Stimulated activated CD4-positive, alpha-beta T cell treated with anti-CD3 and anti-CD28 coated beads, TNF-alpha, amount 100 ng/mL, for 1 hour (primary cell): ENCODE results near the gene TRPV2.

Experiments used
- DNase-seq, 3 donors: peaks; one replicate each; pipeline ENCODE4 v3.0.0-alpha.2; 2020; ENCODE audit warnings: low read depth in 3 of 3, low spot score in 1 of 3

The TRPV2 gene

DNA sequence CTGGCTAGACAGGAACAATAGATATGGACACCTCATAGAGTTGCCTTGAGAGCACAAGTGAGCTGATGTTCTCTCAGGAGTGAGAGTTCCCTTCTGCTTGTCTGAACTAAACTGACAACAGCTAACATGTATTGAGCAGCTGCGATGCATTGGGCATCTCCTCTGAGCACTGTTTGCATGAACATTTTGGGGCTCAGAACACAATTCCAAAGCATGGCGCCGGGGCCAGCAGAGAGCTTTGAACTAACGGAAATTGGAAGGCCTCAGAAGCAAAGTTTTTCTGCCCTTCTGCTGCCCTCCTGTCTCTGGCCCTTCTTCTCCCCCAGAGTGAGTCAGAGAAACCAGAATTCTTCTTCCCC is 38.1 kb downstream of the TRPV2 start:
- DNase-seq = no peak

DNA sequence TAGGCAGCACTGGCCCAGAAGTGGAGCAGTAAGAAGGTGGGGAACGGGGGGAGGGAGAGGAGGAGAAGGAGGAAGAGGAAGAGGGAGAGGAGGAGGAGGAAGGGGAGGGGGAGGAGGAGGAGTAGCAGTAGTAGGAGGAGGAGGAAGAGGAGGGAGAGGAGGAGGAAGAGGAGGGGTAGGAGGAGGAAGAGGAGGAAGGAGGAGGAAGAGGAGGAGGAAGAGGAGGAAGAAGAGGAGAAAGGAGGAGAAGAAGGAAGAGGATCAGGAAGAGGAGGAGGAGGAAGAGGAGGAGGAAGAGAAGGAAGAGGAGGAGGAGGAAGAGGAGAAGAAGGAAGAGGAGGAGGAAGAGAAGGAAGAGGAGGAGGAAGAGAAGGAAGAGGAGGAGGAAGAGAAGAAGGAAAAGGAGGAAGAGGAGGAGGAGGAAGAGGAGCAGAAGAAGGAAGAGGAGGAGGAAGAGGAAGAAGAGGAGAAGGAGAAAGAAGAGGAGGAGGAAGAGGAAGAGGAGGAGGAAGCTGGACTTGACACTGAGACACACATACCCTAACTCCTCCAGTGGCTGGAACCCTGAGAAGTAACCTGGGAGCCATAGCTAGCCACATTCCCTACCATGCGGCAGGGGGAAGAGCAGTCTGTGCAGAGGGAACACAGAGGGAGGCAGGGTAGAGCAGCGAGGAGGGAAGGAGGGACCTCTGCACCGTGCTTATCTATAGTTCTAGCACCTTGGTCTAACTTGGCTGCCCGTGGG is 40.8 kb downstream of the TRPV2 start:
- DNase-seq = no peak

DNA sequence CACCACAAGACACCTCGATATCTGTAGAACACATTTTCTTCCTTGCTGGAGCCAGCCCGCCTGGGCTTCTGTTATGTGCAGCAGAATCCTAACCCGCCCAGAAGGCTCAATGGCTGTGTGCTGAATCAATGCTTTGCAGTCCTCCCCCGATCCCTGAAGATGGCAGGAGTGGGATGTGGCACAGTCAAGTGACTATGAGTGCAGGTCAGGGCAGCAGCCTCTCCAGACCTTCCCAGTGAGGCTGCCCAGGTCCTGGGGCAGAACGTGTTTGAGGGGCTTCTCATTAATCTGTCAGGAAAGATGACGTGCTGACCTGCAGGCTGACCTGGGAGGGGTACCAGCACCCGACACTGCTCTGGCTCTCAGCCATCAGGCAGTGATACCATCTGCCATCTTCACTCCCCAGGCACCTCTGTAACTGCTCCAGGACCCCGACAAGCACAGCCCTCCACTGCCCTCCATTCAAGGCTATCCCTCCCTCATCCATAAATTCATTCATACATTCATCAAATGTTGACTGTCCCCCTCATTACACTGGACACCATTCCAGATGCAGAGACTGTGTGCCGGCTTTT is 41.5 kb downstream of the TRPV2 start:
- no peak for DNase-seq

DNA sequence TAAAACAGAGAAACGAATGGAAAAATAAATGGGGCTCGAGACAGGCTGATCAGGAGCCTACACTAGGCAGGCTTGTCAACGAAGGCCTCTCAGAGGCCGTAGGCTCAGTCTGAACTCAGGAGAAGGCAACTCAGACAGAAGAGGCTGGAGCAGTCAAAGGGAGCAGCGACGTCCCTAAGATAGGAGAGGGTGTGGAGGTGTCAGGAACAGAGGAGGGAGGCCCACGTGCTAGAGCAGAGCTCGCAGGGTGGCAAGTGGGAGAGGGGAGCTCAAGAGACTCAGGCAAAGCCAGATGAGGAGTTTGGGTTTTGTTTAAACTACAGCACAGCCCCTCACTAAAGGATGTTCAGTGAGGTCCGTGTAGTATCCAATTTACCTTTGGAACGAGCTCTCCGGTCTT is 43.9 kb downstream of the TRPV2 start:
- DNase-seq = no peak

DNA sequence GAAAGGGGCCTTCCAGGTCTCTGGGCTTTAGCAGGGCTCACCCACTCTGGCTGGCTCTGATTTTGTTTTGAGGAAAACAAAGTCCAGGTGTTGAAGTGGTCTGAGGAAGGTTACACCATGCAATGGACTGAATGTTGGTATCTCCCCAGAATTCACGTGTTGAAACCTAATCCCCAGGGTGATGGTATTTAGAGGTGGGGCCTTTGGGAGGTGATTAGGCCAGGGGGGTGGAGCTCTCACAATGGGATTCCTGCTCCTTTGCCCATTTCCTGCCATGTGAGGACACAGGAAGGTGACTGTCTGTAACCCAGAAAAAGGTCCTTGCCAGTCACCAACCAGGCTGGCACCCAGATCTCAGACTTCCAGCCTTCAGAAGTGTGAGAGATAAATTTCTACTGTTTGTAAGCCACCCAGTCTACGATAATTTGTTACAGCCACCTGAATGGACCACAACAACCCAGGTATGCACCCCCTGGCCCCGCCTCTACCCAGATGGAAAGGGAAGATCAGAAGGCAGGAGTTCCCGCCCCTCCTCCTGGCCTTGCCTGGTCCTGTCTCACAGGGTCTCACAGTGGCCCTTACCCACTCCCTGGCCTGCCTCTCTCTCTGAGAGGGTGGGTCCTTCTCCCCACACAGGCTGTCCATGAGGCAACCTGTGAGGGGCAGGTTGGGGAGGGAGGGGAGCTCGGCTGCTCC is 44.6 kb downstream of the TRPV2 start:
- no peak for DNase-seq

DNA sequence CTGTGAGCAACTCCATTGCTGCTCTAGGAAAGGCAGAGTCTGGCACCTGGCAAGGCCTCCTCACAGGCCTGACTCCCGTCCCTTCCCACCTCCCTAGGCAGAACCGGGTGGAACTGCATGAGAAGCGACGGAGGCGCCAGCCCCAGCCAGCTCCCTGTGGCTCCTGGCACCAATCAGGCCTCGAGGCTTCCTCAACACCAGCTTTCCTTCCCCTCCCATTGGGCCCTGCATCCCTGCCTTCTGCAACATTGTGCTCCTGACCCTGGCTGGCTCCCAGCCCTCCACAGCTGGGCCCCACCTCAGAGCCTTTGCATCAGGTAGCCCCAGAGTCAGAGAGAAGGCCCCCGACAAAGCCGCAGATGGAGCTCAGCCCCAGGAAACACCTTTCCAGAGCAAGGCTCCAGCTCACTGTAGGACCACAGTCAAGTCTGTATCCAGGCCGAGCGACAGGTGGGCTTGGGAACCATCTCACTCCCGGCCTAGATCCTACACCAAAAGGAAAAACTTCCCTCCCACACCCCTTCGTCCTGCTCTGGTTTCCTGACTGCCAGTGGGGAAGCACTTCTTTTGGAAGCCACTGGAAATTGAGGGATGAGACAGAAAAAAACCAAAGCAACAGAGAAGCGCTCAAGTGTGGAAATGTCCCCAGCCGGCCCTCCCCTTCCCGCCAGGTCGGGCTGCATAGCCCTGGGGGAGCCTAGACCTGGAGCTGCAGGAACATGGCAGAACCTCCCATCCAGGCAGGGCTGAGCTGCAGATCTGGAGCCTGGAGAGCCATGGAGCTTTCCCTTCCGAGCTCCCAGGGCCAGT is 45.6 kb downstream of the TRPV2 start:
- DNase-seq = no peak

DNA sequence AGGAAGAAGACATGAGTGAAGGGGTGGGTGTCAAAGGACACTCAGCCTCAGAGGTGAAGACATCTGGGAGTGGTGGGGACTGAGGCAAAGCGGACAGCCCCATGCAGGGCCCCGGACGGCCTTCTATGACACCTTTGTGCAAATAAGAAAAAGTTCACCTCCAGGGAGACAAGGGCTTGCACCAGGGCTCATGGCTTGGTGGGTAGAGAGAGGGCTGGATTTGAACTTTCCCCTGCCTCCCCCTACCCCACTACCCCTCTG is 46.2 kb downstream of the TRPV2 start:
- no peak for DNase-seq

DNA sequence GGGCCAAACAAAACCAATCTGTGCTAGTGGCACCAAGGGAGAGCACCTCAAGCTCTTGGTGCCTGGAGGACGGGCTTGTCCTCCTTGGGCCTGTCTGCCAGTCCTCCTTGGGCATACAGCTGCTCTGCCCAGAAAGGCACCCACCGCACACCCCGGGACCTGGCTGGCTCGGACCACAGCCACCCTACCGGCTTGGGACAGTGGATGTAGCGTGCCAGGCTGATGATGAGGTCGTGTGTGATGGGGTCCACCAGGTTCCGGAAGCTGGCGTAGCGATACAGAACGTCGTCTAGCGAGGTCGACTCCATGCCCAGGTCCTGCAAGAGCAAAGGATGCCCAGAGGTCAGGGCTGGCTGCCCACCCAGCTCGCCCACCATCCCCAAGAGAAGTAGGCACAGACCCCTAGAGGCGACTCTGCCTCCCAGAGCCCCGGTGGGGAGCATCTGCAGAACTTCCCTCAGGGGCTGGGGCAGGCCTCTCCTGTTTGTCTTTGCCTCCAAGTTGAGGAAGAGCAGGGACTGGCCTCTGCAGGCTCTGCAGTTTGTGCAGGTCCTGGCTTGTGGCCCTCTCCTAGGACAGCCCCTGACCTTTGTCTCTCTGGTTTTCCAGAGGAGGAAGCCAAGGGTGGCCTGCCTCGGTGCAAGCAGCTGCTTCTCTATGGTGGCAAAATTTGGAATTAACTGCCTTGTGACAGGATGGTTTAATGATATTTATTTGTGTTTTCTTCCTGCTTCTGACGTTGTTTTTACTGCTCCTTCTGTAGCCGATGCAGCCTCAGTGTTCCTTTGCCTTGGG is 46.9 kb downstream of the TRPV2 start:
- DNase-seq = no peak

DNA sequence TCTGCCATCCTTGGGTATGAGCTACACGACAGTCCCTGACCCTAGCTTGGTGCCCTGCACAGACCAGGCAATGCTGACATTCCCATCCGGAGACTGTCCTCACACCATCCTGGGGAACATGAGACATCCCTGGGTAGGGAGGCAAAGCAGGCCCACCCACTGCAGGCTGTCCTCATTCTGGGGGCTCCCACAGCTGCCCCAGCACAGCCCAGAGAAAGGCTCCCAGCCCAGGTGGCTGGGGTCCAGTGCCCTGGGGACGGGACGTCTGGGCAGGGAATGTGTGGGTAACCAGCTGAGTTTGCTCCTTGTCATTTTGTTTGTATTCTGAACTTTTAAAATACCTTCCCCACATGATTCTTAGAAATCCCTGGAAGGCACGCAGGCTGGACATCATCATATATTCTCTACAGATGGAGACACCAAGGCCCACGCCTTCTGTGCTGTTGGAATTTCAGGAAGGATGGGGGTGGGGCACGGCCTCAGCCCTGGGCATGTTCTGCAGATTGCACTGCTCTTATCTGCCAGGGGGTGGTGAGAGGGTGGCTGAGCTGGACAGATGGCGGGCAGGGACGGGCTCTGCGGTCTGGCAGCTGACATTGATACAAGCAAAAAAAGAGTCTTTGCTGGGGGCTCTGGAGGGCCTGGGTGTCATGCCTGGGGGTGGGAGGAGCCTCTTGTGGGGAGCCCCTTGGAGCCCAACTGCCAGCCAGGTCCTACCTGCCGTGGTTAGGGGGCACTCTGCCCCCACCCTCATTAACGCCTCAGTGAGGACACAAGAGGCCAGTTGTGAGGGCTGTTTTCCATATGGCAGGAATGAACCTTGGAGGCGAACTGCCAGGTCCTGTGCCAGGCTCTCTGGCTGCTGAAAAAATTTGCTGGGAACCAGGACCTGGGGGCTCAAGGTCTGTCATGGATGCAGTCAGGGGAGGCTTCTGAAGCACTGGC is 48.3 kb downstream of the TRPV2 start:
- no peak for DNase-seq

DNA sequence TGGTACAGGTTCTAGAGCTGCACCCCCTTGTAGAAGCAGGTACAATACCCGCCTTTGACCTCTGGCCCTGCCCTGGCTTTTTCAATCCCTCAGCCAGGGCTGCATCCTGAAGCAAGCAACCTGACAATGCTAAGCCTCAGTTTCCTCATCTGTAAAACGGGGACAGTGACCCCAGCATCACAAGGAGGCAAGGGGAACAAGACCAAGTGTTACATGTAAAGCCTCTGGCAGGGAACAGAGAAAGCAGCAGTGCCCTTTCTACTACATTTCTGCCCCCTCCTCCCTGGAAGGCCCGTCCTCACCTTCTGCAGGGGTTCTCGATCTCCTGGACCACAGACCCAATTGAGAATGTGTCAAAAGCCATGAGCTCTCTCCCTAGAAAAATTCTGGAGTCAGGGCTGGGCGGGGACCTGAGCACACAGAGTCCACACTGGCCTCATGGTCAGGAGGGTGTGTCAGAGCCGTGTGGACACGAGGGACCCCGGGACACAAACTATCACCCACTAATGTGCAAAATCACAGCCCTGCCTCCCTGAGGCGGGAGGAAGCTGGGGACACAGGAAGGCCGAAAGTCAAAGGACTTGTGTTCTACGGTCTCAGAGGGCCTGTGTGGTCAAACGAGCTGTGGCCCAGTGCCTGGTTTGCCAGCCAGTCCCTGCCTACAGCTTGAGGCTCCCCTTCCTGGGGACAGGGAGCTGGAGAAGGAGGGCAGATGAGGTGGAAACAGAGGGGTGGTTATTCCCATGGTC is 49.1 kb downstream of the TRPV2 start:
- DNase-seq = no peak

DNA sequence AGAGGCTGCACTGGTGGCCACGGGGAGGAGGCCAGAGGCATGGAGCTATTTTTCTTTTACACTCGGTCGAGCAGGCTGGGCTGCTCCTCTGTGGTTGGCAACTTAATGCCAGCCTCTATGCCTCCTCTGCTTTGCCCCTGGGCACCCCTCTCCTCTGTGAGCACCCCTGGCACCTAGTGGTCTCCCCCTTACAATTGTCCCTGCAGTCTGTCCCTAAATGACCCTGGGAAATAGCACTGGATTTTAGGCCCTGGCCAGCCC is 49.6 kb downstream of the TRPV2 start:
- no peak for DNase-seq

DNA sequence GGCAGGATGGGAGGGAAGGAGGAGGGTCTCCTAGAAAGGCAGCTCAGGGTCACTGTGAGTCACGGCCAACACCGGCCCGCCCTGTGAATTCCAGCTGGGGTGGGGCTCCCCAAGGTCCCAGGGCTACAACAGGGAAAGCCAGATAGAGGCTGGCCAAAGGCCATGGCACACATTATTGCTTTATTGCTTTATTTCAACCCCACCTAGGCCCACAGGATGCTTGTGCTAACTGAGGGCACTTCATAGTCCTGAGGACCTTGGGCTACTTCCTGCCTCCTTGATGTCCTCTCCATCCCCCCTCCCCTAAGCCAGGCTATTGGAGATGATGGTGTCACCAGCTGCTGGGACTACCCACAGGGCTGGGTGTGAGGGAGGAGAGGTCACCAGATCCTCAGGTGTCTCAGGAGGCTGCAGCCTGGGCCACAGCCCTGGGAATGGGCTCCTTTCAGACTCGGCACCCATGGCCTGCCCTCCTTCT is 50.5 kb downstream of the TRPV2 start:
- no peak for DNase-seq

DNA sequence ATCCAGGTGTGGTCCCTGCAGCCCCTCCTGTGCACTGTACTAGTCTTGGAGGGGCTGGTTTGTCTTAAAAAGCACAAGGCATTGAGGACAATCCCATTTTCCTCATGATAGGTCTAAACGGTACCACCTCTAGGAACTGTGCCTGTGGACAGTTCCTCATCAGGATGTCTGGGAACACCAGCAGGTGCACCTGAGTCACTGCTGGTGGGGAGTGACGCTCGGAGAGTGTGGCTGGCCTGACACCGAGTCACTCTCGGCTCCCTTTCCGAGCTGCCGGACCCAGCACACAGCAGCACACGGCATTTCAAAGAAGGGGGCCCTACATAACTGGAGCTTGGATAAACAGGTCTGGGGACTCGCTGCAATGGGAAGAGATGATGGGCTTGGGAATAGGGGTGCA is 51.0 kb downstream of the TRPV2 start:
- DNase-seq = no peak

DNA sequence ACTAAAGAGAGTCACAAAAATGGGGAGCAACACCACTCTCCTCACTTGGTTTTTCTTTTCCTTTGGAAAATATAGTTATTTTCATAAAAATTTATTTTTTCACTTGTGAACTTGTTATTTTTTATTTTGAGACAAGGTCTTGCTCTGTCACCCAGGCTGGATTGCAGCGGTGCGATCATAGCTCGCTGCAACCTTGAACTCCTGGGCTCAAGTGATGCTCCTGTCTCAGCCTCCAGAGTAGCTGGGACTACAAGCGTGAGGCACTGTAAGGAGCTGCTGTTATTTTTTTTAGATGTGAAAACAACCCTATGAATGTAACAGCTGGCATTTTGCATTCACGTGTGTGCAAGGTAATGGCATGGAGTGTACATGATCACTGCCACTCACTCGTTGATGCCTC is 51.7 kb downstream of the TRPV2 start:
- DNase-seq = no peak

DNA sequence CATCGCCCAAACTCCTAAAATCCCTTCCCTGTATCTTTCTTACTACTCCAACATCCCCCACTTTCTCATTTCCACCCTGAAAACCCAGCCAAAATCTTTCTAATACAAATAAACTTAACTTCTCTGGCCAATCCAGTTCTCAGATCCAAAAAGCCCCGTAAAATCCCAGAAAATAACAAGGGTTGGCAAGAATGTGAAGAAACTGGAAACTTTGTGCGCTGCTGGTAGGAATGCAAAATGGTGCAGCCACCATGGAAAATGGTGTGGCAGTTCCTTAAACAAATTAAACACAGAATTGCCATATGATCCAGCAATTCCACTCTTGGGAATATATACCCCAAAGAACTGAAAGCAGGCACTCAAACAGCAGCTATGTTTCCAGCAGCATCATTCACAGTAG is 52.5 kb downstream of the TRPV2 start:
- no peak for DNase-seq

DNA sequence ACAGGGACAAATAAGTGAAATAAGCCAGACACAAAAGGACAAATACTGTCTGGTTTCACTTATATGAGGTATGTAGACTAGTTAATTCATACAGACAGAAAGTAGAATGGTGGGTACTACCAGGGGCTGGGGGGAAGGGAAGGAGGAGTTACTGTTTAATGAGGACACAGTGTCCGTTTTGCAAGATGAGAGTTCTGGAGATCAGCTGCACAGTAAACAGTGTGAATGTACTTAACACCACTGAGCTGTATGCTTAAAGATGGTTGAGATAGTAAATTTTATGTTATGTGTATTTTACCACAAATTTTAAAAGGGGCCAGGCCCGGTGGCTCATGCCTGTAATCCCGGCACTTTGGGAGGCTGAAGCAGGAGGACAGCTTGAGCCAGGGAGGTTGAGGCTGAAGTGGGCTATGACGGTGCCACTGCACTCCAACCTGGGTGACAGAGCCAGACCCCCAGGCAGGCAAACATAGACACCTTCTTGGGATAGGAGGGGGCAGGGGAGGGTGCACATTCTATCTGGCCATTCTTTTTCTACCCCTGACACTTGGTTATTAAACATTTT is 53.1 kb downstream of the TRPV2 start:
- no peak for DNase-seq

DNA sequence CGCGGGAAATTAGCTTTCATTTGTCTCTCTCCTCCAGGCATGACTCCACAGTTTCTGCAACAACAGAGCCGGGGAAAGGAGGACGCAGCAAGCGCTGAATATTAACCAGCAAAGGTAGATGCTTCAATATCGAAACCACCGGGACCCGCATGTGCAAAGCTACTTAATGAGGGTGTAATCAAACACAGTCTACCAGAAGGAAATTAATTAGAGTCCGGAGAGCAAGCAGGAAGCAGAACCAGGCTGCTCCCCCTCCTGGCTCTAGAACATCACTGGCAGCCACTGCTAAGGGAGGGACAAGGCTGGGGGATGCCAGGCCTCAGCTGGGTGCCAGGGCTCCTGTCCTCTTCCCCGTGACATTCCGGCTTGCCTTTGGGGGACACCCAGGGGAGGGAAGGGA is 54.9 kb downstream of the TRPV2 start:
- DNase-seq = no peak

DNA sequence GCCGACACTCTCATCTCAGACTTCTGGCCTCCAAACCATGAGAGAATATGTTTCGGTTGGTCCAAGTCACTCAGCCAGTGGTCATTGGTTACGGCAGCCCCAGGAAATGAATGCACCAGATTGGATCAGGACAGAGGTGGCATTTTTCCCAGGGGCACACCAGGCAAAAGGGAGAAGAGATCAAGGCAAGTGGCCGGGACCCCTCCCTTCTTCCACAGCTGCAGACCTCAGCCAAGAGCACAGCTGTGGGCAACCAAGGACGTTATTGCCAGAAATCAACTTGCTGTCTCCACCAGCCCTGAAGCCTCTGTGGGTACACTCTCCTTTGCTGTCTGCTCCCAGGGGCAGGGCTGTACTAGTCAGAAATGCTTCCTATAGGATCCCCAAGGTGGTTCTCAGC is 55.9 kb downstream of the TRPV2 start:
- DNase-seq = no peak

DNA sequence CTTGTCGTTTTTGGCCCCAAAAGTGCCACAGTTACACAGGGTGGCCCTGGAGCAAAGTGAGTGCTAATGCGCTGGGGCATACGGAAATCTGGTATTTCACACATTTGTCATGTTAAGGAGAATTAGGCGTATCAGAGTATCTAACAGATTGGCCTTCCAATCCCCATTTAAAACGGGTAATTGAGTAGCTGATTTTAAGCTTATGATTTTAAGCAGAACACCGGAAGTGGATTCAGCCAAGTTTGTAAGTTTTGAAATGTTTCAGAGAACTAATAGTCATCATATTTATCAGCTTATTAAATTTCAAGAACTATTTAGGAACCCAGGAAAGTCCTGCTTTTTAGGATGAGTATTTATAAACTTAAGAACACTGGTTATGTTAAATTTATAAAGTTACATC is 57.2 kb downstream of the TRPV2 start:
- no peak for DNase-seq
